Measurements from ENCODE around the gene SBSN. TPM values are rescaled to one million over a fixed set of nuclear protein-coding genes. Genes with fewer than 3 reads are reported as not detected.

The SBSN gene
- total and polyA plus RNA-seq, 3 experiments from 2014 or later: not detected

GRCh38 chr19:35506011-35506410, 22.1 kb downstream of the SBSN start:
- Mint-ChIP-seq H3K27ac (peak overlapping the region in 1 of 8 donors; percentile 9), H3K4me1 (peaks cover 20 to 27% (median 21%) of the 10 kb centered on the region in 3 donors), H3K27me3 (peaks cover 12 to 35% of the 10 kb centered on the region in 2 donors), H3K36me3 (no peaks in the 10 kb centered on the region), H3K4me3 (no peak overlapping the region), H3K9me3 (no peaks in the 10 kb centered on the region)
- no peaks in the 10 kb centered on the region for H3K9me3 ChIP-seq (ENCODE audit: low read length)
- CTCF ChIA-PET: interaction anchor here (1.2 kb wide), 1 partner anchor 153 kb away, joined by 3 read pairs; no protein-coding TSS in a partner anchor
- POLR2A ChIA-PET: no interaction called here
- no peaks in the 10 kb centered on the region for H3K36me3 ChIP-seq (ENCODE audit: insufficient read depth, low read length)
- no peak overlapping the region for H3K27ac ChIP-seq (ENCODE audit: low read depth, low read length)
- H3K27me3 ChIP-seq (ENCODE audit: insufficient read depth, low read length, poor library complexity, severe bottlenecking): peaks cover 7% of the 10 kb centered on the region
- H3K4me1 ChIP-seq (ENCODE audit: insufficient read depth, low read length): peaks cover 17% of the 10 kb centered on the region
- DNase-seq: no peak
- H3K4me3 ChIP-seq (ENCODE audit: low read length): no peak overlapping the region

GRCh38 chr19:35502751-35503150, 25.4 kb downstream of the SBSN start:
- no peak overlapping the region for H3K27ac ChIP-seq (ENCODE audit: low read depth, low read length)
- H3K27me3 ChIP-seq (ENCODE audit: insufficient read depth, low read length, poor library complexity, severe bottlenecking): no peaks in the 10 kb centered on the region
- H3K4me3 ChIP-seq (ENCODE audit: low read length): no peak overlapping the region
- H3K4me1 Mint-ChIP-seq: peaks cover 3 to 5% (median 4%) of the 10 kb centered on the region in 3 donors
- H3K9me3 Mint-ChIP-seq: no peaks in the 10 kb centered on the region
- H3K36me3 ChIP-seq (ENCODE audit: insufficient read depth, low read length): no peaks in the 10 kb centered on the region
- DNase-seq: no peak
- peaks cover 8 to 28% of the 10 kb centered on the region in 2 donors for H3K27me3 Mint-ChIP-seq
- no peaks in the 10 kb centered on the region for H3K4me1 ChIP-seq (ENCODE audit: insufficient read depth, low read length)
- H3K4me3 Mint-ChIP-seq: no peak overlapping the region
- ChIA-PET POLR2A (no interaction called here), CTCF (interaction anchor here (1.4 kb wide), 1 partner anchor 11 kb away, joined by 4 read pairs; no protein-coding TSS in a partner anchor)
- no peaks in the 10 kb centered on the region for H3K9me3 ChIP-seq (ENCODE audit: low read length)
- H3K36me3 Mint-ChIP-seq: no peaks in the 10 kb centered on the region
- H3K27ac Mint-ChIP-seq: no peak overlapping the region

GRCh38 chr19:35501684-35502083, 26.4 kb downstream of the SBSN start:
- Mint-ChIP-seq H3K36me3 (no peaks in the 10 kb centered on the region), H3K4me1 (peaks cover 3 to 5% (median 4%) of the 10 kb centered on the region in 3 donors), H3K27me3 (peaks cover 10 to 24% of the 10 kb centered on the region in 2 donors), H3K9me3 (no peaks in the 10 kb centered on the region), H3K27ac (no peak overlapping the region), H3K4me3 (no peak overlapping the region)
- Histone ChIP-seq H3K36me3 (ENCODE audit: insufficient read depth, low read length) (no peaks in the 10 kb centered on the region), H3K27me3 (ENCODE audit: insufficient read depth, low read length, poor library complexity, severe bottlenecking) (no peaks in the 10 kb centered on the region), H3K27ac (ENCODE audit: low read depth, low read length) (no peak overlapping the region), H3K9me3 (ENCODE audit: low read length) (no peaks in the 10 kb centered on the region), H3K4me1 (ENCODE audit: insufficient read depth, low read length) (no peaks in the 10 kb centered on the region), H3K4me3 (ENCODE audit: low read length) (no peak overlapping the region)
- no peak for DNase-seq
- ChIA-PET CTCF (interaction anchor here (0.9 kb wide), 1 partner anchor 9 kb away, joined by 3 read pairs; no protein-coding TSS in a partner anchor), POLR2A (no interaction called here)

- ChIA-PET CTCF (no interaction called here), POLR2A (no interaction called here)
- H3K9me3 Mint-ChIP-seq: no peaks in the 10 kb centered on the region
- Histone ChIP-seq H3K36me3 (ENCODE audit: insufficient read depth, low read length) (no peaks in the 10 kb centered on the region), H3K27me3 (ENCODE audit: insufficient read depth, low read length, poor library complexity, severe bottlenecking) (no peaks in the 10 kb centered on the region), H3K4me3 (ENCODE audit: low read length) (no peak overlapping the region), H3K4me1 (ENCODE audit: insufficient read depth, low read length) (no peaks in the 10 kb centered on the region), H3K9me3 (ENCODE audit: low read length) (no peaks in the 10 kb centered on the region), H3K27ac (ENCODE audit: low read depth, low read length) (no peak overlapping the region)
- H3K4me1 Mint-ChIP-seq: peaks cover 3 to 5% (median 4%) of the 10 kb centered on the region in 3 donors
- no peak overlapping the region for H3K4me3 Mint-ChIP-seq
- H3K36me3 Mint-ChIP-seq: no peaks in the 10 kb centered on the region
- peaks cover 10 to 16% of the 10 kb centered on the region in 2 donors for H3K27me3 Mint-ChIP-seq
- DNase-seq: no peak
- H3K27ac Mint-ChIP-seq: no peak overlapping the region
Observed at GRCh38 chr19:35500611-35501010, 27.5 kb downstream of the SBSN start.

GRCh38 chr19:35498984-35499527, 29.1 kb downstream of the SBSN start:
- no peaks in the 10 kb centered on the region for H3K36me3 ChIP-seq (ENCODE audit: insufficient read depth, low read length)
- no peak overlapping the region for H3K27ac ChIP-seq (ENCODE audit: low read depth, low read length)
- Mint-ChIP-seq H3K9me3 (no peaks in the 10 kb centered on the region), H3K4me3 (no peak overlapping the region), H3K4me1 (peaks cover 5 to 12% (median 8%) of the 10 kb centered on the region in 3 donors), H3K27ac (no peak overlapping the region), H3K36me3 (no peaks in the 10 kb centered on the region), H3K27me3 (peaks cover 15% of the 10 kb centered on the region in 2 donors)
- no peaks in the 10 kb centered on the region for H3K27me3 ChIP-seq (ENCODE audit: insufficient read depth, low read length, poor library complexity, severe bottlenecking)
- DNase-seq: no peak
- no peaks in the 10 kb centered on the region for H3K9me3 ChIP-seq (ENCODE audit: low read length)
- peaks cover 5% of the 10 kb centered on the region for H3K4me1 ChIP-seq (ENCODE audit: insufficient read depth, low read length)
- H3K4me3 ChIP-seq (ENCODE audit: low read length): no peak overlapping the region
- ChIA-PET POLR2A (no interaction called here), CTCF (no interaction called here)

GRCh38 chr19:35498220-35498619, 29.9 kb downstream of the SBSN start:
- DNase-seq: no peak
- Histone ChIP-seq H3K9me3 (ENCODE audit: low read length) (no peaks in the 10 kb centered on the region), H3K4me3 (ENCODE audit: low read length) (no peak overlapping the region), H3K27ac (ENCODE audit: low read depth, low read length) (no peak overlapping the region), H3K27me3 (ENCODE audit: insufficient read depth, low read length, poor library complexity, severe bottlenecking) (no peaks in the 10 kb centered on the region), H3K36me3 (ENCODE audit: insufficient read depth, low read length) (no peaks in the 10 kb centered on the region), H3K4me1 (ENCODE audit: insufficient read depth, low read length) (peaks cover 5% of the 10 kb centered on the region)
- Mint-ChIP-seq H3K9me3 (no peaks in the 10 kb centered on the region), H3K27ac (no peak overlapping the region), H3K4me1 (peaks cover 5 to 12% (median 8%) of the 10 kb centered on the region in 3 donors), H3K4me3 (no peak overlapping the region), H3K27me3 (peaks cover 15 to 17% of the 10 kb centered on the region in 2 donors), H3K36me3 (no peaks in the 10 kb centered on the region)
- ChIA-PET CTCF (interaction anchor here (1.7 to 1.8 kb wide), 2 partner anchors 11 to 145 kb away, joined by 7 to 8 read pairs; no protein-coding TSS in a partner anchor), POLR2A (no interaction called here)

- no peak overlapping the region for H3K4me3 ChIP-seq (ENCODE audit: low read length)
- Mint-ChIP-seq H3K27me3 (peaks cover 15 to 25% of the 10 kb centered on the region in 2 donors), H3K9me3 (no peaks in the 10 kb centered on the region), H3K36me3 (no peaks in the 10 kb centered on the region), H3K4me3 (no peak overlapping the region), H3K27ac (no peak overlapping the region), H3K4me1 (peaks cover 5 to 12% (median 8%) of the 10 kb centered on the region in 3 donors)
- ChIA-PET CTCF (interaction anchor here (0.9 to 1.8 kb wide), 4 partner anchors 10 to 145 kb away, joined by 4 to 8 read pairs (median 6); no protein-coding TSS in a partner anchor), POLR2A (no interaction called here)
- peaks cover 5% of the 10 kb centered on the region for H3K4me1 ChIP-seq (ENCODE audit: insufficient read depth, low read length)
- no peaks in the 10 kb centered on the region for H3K9me3 ChIP-seq (ENCODE audit: low read length)
- H3K27ac ChIP-seq (ENCODE audit: low read depth, low read length): no peak overlapping the region
- no peak for DNase-seq
- no peaks in the 10 kb centered on the region for H3K27me3 ChIP-seq (ENCODE audit: insufficient read depth, low read length, poor library complexity, severe bottlenecking)
- no peaks in the 10 kb centered on the region for H3K36me3 ChIP-seq (ENCODE audit: insufficient read depth, low read length)
Observed at GRCh38 chr19:35497406-35497805, 30.7 kb downstream of the SBSN start.

- no peaks in the 10 kb centered on the region for H3K9me3 Mint-ChIP-seq
- peaks cover 18 to 28% of the 10 kb centered on the region in 2 donors for H3K27me3 Mint-ChIP-seq
- no peak overlapping the region for H3K27ac ChIP-seq (ENCODE audit: low read depth, low read length)
- peaks cover 5% of the 10 kb centered on the region for H3K4me1 ChIP-seq (ENCODE audit: insufficient read depth, low read length)
- DNase-seq: peak; percentile 42 to 76 (median 46)
- H3K36me3 ChIP-seq (ENCODE audit: insufficient read depth, low read length): no peaks in the 10 kb centered on the region
- ChIA-PET POLR2A (no interaction called here), CTCF (interaction anchor here (0.7 to 1.7 kb wide), 22 partner anchors 9 to 427 kb away, joined by 3 to 35 read pairs (median 5); no protein-coding TSS in a partner anchor)
- peaks cover 0 to 8% (median 5%) of the 10 kb centered on the region in 3 donors for H3K4me1 Mint-ChIP-seq
- no peaks in the 10 kb centered on the region for H3K36me3 Mint-ChIP-seq
- no peak overlapping the region for H3K4me3 ChIP-seq (ENCODE audit: low read length)
- H3K27ac Mint-ChIP-seq: peak overlapping the region in 2 of 8 donors; percentile 6 to 61
- no peaks in the 10 kb centered on the region for H3K27me3 ChIP-seq (ENCODE audit: insufficient read depth, low read length, poor library complexity, severe bottlenecking)
- peak overlapping the region in 1 of 7 donors; percentile 24 for H3K4me3 Mint-ChIP-seq
- H3K9me3 ChIP-seq (ENCODE audit: low read length): no peaks in the 10 kb centered on the region
Observed at GRCh38 chr19:35495107-35496064, 32.7 kb downstream of the SBSN start.

All from CD8-positive, alpha-beta memory T cell (primary cell).